Tibial nerve (tissue), 3 donors: ENCODE data around the gene TOM1L1.

ENCODE experiments used
- CTCF ChIP-seq, 5 experiments: fragments of 200-600 bp in 3 of 5; fragments of 450-650 bp in 2 of 5; sonication (generic) in 3 of 5; IDR thresholded peaks; one replicate each; pipeline ENCODE4 v1.5.1; 2016 to 2019; ENCODE audit warnings: antibody characterized with exemption in 5 of 5, mild to moderate bottlenecking in 3 of 5, moderate library complexity in 2 of 5
- POLR2A ChIP-seq, 2 donors: fragments of 450-650 bp; IDR thresholded peaks; one replicate each; pipeline ENCODE4 v1.6.1; 2017; ENCODE audit warnings: antibody characterized with exemption in 2 of 2, mild to moderate bottlenecking in 2 of 2, moderate library complexity in 2 of 2

GRCh38 chr17:54950116-54950515 is 49.5 kb downstream of the TOM1L1 start:
- no peak for TF ChIP-seq CTCF (IDR thresholded peaks at IDR 0.05)
- no peak for TF ChIP-seq POLR2A (IDR thresholded peaks at IDR 0.05)
